ENCODE measurements around the gene GPR156. TPM values are rescaled to one million over a fixed set of nuclear protein-coding genes. Genes with fewer than 3 reads are reported as not detected.

GPR156 gene
- total RNA-seq, 1 donor from 2014 or later = 0.21 TPM

DNA sequence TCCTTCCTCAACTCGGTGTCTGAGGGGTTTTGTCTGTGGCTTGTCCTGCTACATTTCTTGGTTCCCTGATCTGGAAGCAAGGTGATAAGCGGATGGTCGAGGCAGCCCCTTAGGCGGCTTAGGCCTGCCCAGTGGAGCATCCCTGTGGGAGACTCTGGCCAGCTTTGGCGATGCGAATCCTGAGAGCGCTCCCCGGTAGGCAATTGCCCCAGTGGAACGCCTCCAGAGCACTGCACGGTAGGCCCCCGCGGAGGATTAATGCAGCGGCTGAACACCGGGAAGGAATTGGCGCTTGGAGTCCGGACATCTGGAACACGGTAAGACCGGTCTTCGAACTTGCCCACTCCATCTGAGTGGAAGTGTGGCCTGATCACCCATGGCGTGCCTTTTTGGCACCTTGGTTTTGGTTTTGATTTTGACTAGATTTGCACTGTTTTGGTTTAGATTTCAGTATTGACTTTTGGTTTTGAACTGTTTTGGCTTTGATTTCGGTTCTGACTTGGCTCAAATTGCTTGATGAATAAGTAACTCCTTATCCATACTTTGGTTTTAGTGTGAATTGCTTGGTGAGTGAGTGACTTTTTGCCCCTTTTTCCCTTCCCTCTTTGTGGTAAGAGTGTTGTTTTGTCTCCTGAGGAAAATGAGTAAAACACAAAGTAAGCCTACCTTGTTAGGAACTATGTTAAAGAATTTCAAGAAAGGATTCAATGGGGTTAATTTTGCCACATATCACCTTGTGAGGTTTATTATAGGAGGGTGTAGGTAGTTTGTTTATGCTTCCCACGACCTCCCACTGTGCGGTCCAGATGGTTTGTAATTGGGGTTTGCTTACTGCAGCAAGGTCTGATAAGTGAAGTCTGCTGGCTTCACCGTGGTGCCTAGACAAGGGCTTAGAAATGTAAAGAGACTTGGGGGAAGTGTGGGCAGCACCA, 27.1 kb upstream of the GPR156 start:
- no peak overlapping the region for H3K4me3 Mint-ChIP-seq (ENCODE audit: unreplicated experiment)
- no peaks in the 10 kb centered on the region for H3K4me1 Mint-ChIP-seq (ENCODE audit: unreplicated experiment)
- TF ChIP-seq, protein P1, sequence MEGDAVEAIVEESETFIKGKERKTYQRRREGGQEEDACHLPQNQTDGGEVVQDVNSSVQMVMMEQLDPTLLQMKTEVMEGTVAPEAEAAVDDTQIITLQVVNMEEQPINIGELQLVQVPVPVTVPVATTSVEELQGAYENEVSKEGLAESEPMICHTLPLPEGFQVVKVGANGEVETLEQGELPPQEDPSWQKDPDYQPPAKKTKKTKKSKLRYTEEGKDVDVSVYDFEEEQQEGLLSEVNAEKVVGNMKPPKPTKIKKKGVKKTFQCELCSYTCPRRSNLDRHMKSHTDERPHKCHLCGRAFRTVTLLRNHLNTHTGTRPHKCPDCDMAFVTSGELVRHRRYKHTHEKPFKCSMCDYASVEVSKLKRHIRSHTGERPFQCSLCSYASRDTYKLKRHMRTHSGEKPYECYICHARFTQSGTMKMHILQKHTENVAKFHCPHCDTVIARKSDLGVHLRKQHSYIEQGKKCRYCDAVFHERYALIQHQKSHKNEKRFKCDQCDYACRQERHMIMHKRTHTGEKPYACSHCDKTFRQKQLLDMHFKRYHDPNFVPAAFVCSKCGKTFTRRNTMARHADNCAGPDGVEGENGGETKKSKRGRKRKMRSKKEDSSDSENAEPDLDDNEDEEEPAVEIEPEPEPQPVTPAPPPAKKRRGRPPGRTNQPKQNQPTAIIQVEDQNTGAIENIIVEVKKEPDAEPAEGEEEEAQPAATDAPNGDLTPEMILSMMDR (IDR thresholded peaks at IDR 0.05; ENCODE audit: unreplicated experiment) = no peak
- no peak overlapping the region for H3K27ac Mint-ChIP-seq (ENCODE audit: unreplicated experiment)
- DNase-seq (ENCODE audit: low spot score) = no peak
- H3K36me3 Mint-ChIP-seq (ENCODE audit: low read depth, unreplicated experiment) = peaks cover 3% of the 10 kb centered on the region
- peaks cover 4% of the 10 kb centered on the region for H3K27me3 Mint-ChIP-seq (ENCODE audit: unreplicated experiment)
- H3K9me3 Mint-ChIP-seq (ENCODE audit: unreplicated experiment) = no peaks in the 10 kb centered on the region

DNA sequence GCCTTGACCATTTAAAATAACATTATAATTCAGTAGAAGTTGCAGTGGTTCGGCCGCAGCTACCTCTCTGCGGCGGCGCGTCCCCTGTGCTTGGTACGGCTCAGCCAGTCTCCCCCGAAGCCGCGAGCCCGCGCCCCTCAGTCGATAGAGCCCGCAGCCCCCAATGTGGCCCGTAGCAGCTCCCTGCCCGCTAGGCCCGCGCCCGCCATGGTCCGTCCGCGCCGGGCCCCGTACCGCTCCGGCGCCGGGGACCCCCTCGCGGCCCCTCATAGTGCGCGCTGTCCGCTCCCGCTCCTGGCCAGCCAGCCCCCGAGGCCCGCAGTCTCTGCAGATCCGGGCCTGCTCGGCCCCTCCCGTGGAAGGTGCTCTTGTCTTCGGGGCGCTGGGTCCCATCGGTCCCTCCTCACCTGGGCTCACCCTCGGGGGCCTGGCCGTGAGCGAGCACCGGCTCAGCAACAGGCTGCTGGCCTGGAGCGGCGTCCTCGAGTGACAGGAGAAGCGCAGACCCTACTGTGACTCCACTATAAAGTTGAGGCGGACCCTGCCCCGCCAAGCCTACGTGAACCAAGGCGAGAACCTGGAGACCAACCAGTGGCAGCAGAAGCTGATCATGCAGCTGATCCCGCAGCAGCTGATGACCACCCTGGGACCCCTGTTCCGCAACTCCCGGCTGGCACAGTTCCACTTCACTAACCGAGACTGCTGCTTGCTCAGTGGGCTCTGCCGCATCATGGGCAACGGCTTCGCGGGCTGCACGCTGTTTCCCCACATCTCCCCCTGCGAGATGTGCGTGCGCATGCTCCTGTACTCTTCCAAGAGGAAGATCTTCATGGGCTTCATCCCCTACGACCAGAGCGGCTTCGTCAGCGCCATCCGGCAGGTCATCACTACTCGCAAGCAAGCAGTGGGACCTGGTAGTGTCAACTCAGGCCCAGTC, 21.8 kb upstream of the GPR156 start:
- Mint-ChIP-seq H3K27ac (ENCODE audit: unreplicated experiment) (no peak overlapping the region), H3K4me1 (ENCODE audit: unreplicated experiment) (no peaks in the 10 kb centered on the region), H3K9me3 (ENCODE audit: unreplicated experiment) (no peaks in the 10 kb centered on the region), H3K4me3 (ENCODE audit: unreplicated experiment) (no peak overlapping the region), H3K36me3 (ENCODE audit: low read depth, unreplicated experiment) (no peaks in the 10 kb centered on the region), H3K27me3 (ENCODE audit: unreplicated experiment) (peaks cover 6% of the 10 kb centered on the region)
- TF ChIP-seq, protein P1 (IDR thresholded peaks at IDR 0.05; ENCODE audit: unreplicated experiment) = no peak
- no peak for DNase-seq (ENCODE audit: low spot score)

DNA sequence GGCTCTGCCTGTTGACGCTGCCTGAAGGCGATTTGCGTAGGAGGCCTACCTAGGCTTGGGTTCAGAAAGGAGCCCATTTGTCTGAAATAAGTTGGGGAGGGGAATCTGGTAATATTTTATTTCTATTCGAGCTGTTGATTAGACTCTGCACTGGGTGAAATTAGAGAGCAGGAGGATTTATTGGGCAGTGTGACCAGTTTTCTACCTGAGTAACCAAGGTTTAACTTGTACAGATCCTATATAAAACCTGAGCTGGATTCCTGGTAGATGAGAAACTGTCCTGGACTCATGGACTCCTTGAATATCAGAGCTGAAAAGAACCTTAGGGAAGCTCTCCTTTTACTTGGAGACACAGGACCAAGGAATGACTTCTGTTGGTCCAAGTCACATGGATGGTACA, 19.6 kb upstream of the GPR156 start:
- Mint-ChIP-seq H3K27ac (ENCODE audit: unreplicated experiment) (no peak overlapping the region), H3K27me3 (ENCODE audit: unreplicated experiment) (peaks cover 3% of the 10 kb centered on the region), H3K4me1 (ENCODE audit: unreplicated experiment) (no peaks in the 10 kb centered on the region), H3K9me3 (ENCODE audit: unreplicated experiment) (no peaks in the 10 kb centered on the region), H3K4me3 (ENCODE audit: unreplicated experiment) (no peak overlapping the region), H3K36me3 (ENCODE audit: low read depth, unreplicated experiment) (no peaks in the 10 kb centered on the region)
- TF ChIP-seq, protein P1 (IDR thresholded peaks at IDR 0.05; ENCODE audit: unreplicated experiment) = no peak
- no peak for DNase-seq (ENCODE audit: low spot score)

DNA sequence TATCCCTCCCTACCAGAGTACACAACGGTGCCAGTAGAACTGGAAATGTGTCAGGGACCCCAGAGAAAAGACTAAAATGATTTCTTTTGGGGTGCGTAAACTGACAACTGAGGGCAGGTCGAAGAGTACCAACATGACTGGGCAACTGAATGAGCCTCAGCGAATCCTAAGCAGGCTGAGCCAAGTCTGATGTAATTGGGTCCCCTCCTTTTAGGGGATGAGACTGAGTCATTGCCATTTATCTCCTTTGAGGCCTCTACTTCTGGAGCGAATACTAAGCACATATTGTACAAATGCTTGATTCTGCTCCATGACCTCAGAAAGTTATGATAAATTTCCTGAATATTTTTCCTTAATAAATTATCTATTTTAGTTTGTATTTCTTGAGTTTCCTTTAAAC, 17.3 kb upstream of the GPR156 start:
- TF ChIP-seq, protein P1 (IDR thresholded peaks at IDR 0.05; ENCODE audit: unreplicated experiment) = no peak
- no peak for DNase-seq (ENCODE audit: low spot score)
- peaks cover 3% of the 10 kb centered on the region for H3K27me3 Mint-ChIP-seq (ENCODE audit: unreplicated experiment)
- H3K9me3 Mint-ChIP-seq (ENCODE audit: unreplicated experiment) = no peaks in the 10 kb centered on the region
- no peaks in the 10 kb centered on the region for H3K36me3 Mint-ChIP-seq (ENCODE audit: low read depth, unreplicated experiment)
- no peaks in the 10 kb centered on the region for H3K4me1 Mint-ChIP-seq (ENCODE audit: unreplicated experiment)
- H3K27ac Mint-ChIP-seq (ENCODE audit: unreplicated experiment) = no peak overlapping the region
- H3K4me3 Mint-ChIP-seq (ENCODE audit: unreplicated experiment) = no peak overlapping the region

Measured in endothelial cell (in vitro differentiated cells).